ENCODE measurements around the gene HMX2. TPM values are rescaled to one million over a fixed set of nuclear protein-coding genes. Genes with fewer than 3 reads are reported as not detected.
A peak's percentile ranks its signal among the peaks of the same experiment; 100 is the strongest.

HMX2 gene
- total RNA-seq, 4 donors from 2014 or later, result not detected

- no peak for DNase-seq (ENCODE audit: extremely low spot score)
- Histone ChIP-seq H3K4me3 (no peak overlapping the region), H3K9me3 (peaks cover 0 to 10% (median 6%) of the 10 kb centered on the region in 4 donors), H3K4me1 (peaks cover 15 to 26% (median 24%) of the 10 kb centered on the region in 4 donors), H3K27me3 (peaks cover 7 to 92% (median 45%) of the 10 kb centered on the region in 4 donors), H3K36me3 (no peaks in the 10 kb centered on the region), H3K27ac (replicated peaks in 1 of 4) (no peak overlapping the region)
- no peak for TF ChIP-seq POLR2AphosphoS5 (IDR thresholded peaks at IDR 0.05)
- TF ChIP-seq EP300 (IDR thresholded peaks at IDR 0.05), result no peak
- no peak for TF ChIP-seq POLR2A (IDR thresholded peaks at IDR 0.05; ENCODE audit: low read depth)
- TF ChIP-seq CTCF (IDR thresholded peaks at IDR 0.05), result no peak
- intact Hi-C loops (cut with DNase I), result no loop called here
- WGBS, result 63% methylated on average over 2 of the region's 4 CpGs
These were observed 18.2 kb upstream of the HMX2 start for GRCh38 chr10:123129618-123130271.

GRCh38 chr10:123132576-123133477, 15.1 kb upstream of the HMX2 start:
- peaks cover 45 to 56% (median 55%) of the 10 kb centered on the region in 4 donors for H3K4me1 ChIP-seq
- H3K27ac ChIP-seq (replicated peaks in 1 of 4), result no peak overlapping the region
- no peaks in the 10 kb centered on the region for H3K36me3 ChIP-seq
- TF ChIP-seq POLR2A (IDR thresholded peaks at IDR 0.05; ENCODE audit: low read depth) (no peak), CTCF (IDR thresholded peaks at IDR 0.05) (peak; percentile 79 to 96 (median 86))
- WGBS, result 3% methylated on average over 41 of the region's 48 CpGs
- intact Hi-C loops (cut with DNase I), result loop anchor here (1.0 kb wide), 1 partner anchor 426 kb away; no protein-coding TSS in a partner anchor
- peak; percentile 96 for DNase-seq (ENCODE audit: extremely low spot score)
- H3K27me3 ChIP-seq, result peaks cover 29 to 99% (median 68%) of the 10 kb centered on the region in 4 donors
- peaks cover 0 to 10% (median 6%) of the 10 kb centered on the region in 4 donors for H3K9me3 ChIP-seq
- peak overlapping the region; percentile 8 to 45 (median 14) for H3K4me3 ChIP-seq

GRCh38 chr10:123133541-123134342, 14.2 kb upstream of the HMX2 start:
- peaks cover 29 to 99% (median 77%) of the 10 kb centered on the region in 4 donors for H3K27me3 ChIP-seq

More at GRCh38 chr10:123133541-123134342, 14.2 kb upstream of the HMX2 start:
- H3K36me3 ChIP-seq, result no peaks in the 10 kb centered on the region
- DNase-seq (ENCODE audit: extremely low spot score), result no peak
- H3K9me3 ChIP-seq, result peaks cover 0 to 2% (median 0%) of the 10 kb centered on the region in 4 donors
- peaks cover 45 to 59% (median 58%) of the 10 kb centered on the region in 4 donors for H3K4me1 ChIP-seq
- no peak for TF ChIP-seq POLR2AphosphoS5 (IDR thresholded peaks at IDR 0.05)
- no peak for TF ChIP-seq EP300 (IDR thresholded peaks at IDR 0.05)
- no peak for TF ChIP-seq CTCF (IDR thresholded peaks at IDR 0.05)
- no peak for TF ChIP-seq POLR2A (IDR thresholded peaks at IDR 0.05; ENCODE audit: low read depth)
- 9% methylated on average over 16 of the region's 40 CpGs for WGBS
- intact Hi-C loops (cut with DNase I), result loop anchor here (1.0 kb wide), 1 partner anchor 426 kb away; no protein-coding TSS in a partner anchor
- H3K4me3 ChIP-seq, result peak overlapping the region in 3 of 4 donors; percentile 12 to 45 (median 17)
- H3K27ac ChIP-seq (replicated peaks in 1 of 4), result no peak overlapping the region
